ENCODE measurements around the gene KLK4.

KLK4 gene

GRCh38 chr19:50877338-50877737 lies 33.9 kb downstream of the KLK4 start:
- no peak overlapping the region for H2AFZ ChIP-seq (ENCODE audit: low read depth)
- no peaks in the 10 kb centered on the region for H3K4me1 ChIP-seq (ENCODE audit: low read depth, poor library complexity, severe bottlenecking)
- no peaks in the 10 kb centered on the region; the same call in 1 of the 2 replicates for H3K27me3 ChIP-seq (ENCODE audit: insufficient read depth, low read depth)
- no peak overlapping the region for H3K4me3 ChIP-seq (IDR thresholded peaks at IDR 0.05; ENCODE audit: insufficient read depth, low read depth, low read length)
- no peak overlapping the region for H3K4me2 ChIP-seq
- H3K9ac ChIP-seq, result no peak overlapping the region
- no peaks in the 10 kb centered on the region for H3K36me3 ChIP-seq (ENCODE audit: insufficient read depth)
- no peak overlapping the region for H3K27ac ChIP-seq
- H3K79me2 ChIP-seq (ENCODE audit: insufficient read depth, low read depth), result no peaks in the 10 kb centered on the region
- TF ChIP-seq CTCF (conservative IDR thresholded peaks at IDR 0.05; ENCODE audit: low read depth, low read length), result no peak
- no peaks in the 10 kb centered on the region for H4K20me1 ChIP-seq (ENCODE audit: insufficient read depth)

- Histone ChIP-seq H3K27ac (no peak overlapping the region), H4K20me1 (ENCODE audit: insufficient read depth) (no peaks in the 10 kb centered on the region), H2AFZ (ENCODE audit: low read depth) (no peak overlapping the region), H3K27me3 (ENCODE audit: insufficient read depth, low read depth) (no peaks in the 10 kb centered on the region; the same call in 1 of the 2 replicates), H3K4me1 (ENCODE audit: low read depth, poor library complexity, severe bottlenecking) (no peaks in the 10 kb centered on the region), H3K9ac (no peak overlapping the region), H3K79me2 (ENCODE audit: insufficient read depth, low read depth) (no peaks in the 10 kb centered on the region), H3K4me3 (IDR thresholded peaks at IDR 0.05; ENCODE audit: insufficient read depth, low read depth, low read length) (no peak overlapping the region), H3K4me2 (no peak overlapping the region), H3K36me3 (ENCODE audit: insufficient read depth) (no peaks in the 10 kb centered on the region)
- TF ChIP-seq CTCF (conservative IDR thresholded peaks at IDR 0.05; ENCODE audit: low read depth, low read length), result no peak
Observed at GRCh38 chr19:50876456-50876855, 34.7 kb downstream of the KLK4 start.

GRCh38 chr19:50875795-50876422 lies 35.3 kb downstream of the KLK4 start:
- Histone ChIP-seq H3K27me3 (ENCODE audit: insufficient read depth, low read depth) (no peaks in the 10 kb centered on the region; the same call in 1 of the 2 replicates), H4K20me1 (ENCODE audit: insufficient read depth) (no peaks in the 10 kb centered on the region), H3K79me2 (ENCODE audit: insufficient read depth, low read depth) (no peaks in the 10 kb centered on the region), H3K4me3 (IDR thresholded peaks at IDR 0.05; ENCODE audit: insufficient read depth, low read depth, low read length) (no peak overlapping the region), H3K4me1 (ENCODE audit: low read depth, poor library complexity, severe bottlenecking) (no peaks in the 10 kb centered on the region), H3K9ac (no peak overlapping the region), H3K27ac (no peak overlapping the region), H2AFZ (ENCODE audit: low read depth) (no peak overlapping the region), H3K36me3 (ENCODE audit: insufficient read depth) (no peaks in the 10 kb centered on the region), H3K4me2 (no peak overlapping the region)
- no peak for TF ChIP-seq CTCF (conservative IDR thresholded peaks at IDR 0.05; ENCODE audit: low read depth, low read length)

GRCh38 chr19:50874211-50874610 lies 37.0 kb downstream of the KLK4 start:
- H3K4me1 ChIP-seq (ENCODE audit: low read depth, poor library complexity, severe bottlenecking), result no peaks in the 10 kb centered on the region
- no peaks in the 10 kb centered on the region; the same call in 1 of the 2 replicates for H3K27me3 ChIP-seq (ENCODE audit: insufficient read depth, low read depth)
- H3K79me2 ChIP-seq (ENCODE audit: insufficient read depth, low read depth), result no peaks in the 10 kb centered on the region

More at GRCh38 chr19:50874211-50874610, 37.0 kb downstream of the KLK4 start:
- Histone ChIP-seq H3K4me2 (no peak overlapping the region), H4K20me1 (ENCODE audit: insufficient read depth) (no peaks in the 10 kb centered on the region), H3K36me3 (ENCODE audit: insufficient read depth) (no peaks in the 10 kb centered on the region), H2AFZ (ENCODE audit: low read depth) (no peak overlapping the region), H3K4me3 (IDR thresholded peaks at IDR 0.05; ENCODE audit: insufficient read depth, low read depth, low read length) (no peak overlapping the region), H3K27ac (no peak overlapping the region), H3K9ac (no peak overlapping the region)
- no peak for TF ChIP-seq CTCF (conservative IDR thresholded peaks at IDR 0.05; ENCODE audit: low read depth, low read length)
